ENCODE data around the gene MLN. TPM values are rescaled to one million over a fixed set of nuclear protein-coding genes. Genes with fewer than 3 reads are reported as not detected.

Gene MLN
- total RNA-seq, 1 experiment from 2014 or later, result not detected

DNA sequence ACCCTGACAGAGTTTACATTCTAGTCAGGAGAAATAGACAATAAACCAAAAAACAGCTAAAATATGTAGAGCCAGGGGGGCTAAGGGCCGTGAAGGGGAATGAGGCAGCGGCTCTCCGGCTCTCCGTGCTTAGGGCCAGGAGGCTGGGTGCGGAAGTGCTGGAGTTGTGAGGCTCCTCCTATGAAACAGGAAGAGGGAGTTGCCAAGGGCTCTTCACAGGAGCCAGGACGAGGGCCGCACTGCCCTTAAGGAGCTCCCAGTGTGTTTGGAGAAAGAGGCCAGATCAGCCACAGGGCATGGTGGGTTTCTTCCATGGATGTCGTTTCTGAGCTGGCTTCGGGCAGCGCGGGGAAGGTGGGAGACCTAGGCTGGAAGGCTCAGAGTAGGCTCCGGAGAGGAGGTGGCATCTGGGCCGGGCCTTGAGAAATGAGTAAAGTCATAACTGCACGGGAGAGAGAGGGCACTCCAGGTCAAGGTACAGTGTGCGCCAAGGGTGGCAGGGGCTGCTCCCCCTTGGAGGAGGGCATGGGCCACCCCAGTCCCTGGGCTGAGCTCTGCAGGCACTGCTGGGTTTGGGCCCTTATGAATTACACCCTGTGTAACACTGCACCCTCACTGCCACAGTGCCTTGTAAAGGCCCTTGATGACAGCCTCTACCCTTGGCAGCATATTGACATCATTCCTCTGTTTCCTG lies 20.8 kb upstream of the MLN start:
- H3K4me1 Mint-ChIP-seq, result peaks cover 60 to 64% of the 10 kb centered on the region in 2 experiments
- WGBS (ENCODE audit: extremely low coverage, insufficient read length, low lambda C conversion rate), result no CpG with 5 or more reads among the region's 15 CpGs
- TF ChIP-seq, protein P1, sequence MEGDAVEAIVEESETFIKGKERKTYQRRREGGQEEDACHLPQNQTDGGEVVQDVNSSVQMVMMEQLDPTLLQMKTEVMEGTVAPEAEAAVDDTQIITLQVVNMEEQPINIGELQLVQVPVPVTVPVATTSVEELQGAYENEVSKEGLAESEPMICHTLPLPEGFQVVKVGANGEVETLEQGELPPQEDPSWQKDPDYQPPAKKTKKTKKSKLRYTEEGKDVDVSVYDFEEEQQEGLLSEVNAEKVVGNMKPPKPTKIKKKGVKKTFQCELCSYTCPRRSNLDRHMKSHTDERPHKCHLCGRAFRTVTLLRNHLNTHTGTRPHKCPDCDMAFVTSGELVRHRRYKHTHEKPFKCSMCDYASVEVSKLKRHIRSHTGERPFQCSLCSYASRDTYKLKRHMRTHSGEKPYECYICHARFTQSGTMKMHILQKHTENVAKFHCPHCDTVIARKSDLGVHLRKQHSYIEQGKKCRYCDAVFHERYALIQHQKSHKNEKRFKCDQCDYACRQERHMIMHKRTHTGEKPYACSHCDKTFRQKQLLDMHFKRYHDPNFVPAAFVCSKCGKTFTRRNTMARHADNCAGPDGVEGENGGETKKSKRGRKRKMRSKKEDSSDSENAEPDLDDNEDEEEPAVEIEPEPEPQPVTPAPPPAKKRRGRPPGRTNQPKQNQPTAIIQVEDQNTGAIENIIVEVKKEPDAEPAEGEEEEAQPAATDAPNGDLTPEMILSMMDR (conservative IDR thresholded peaks at IDR 0.05), result no peak
- no peak for DNase-seq
- peak overlapping the region; percentile 24 to 93 (median 31); a peak in 5 of 7 replicates for H3K27ac Mint-ChIP-seq
- H3K18ac ChIP-seq (ENCODE audit: insufficient read length, low read depth, low read length), result no peak overlapping the region
- H2BK15ac ChIP-seq (ENCODE audit: low read depth, low read length), result no peak overlapping the region
- no peak overlapping the region for H3K14ac ChIP-seq (ENCODE audit: insufficient read depth, low read length)
- H3K79me1 ChIP-seq (ENCODE audit: insufficient read depth, low read depth, low read length, poor library complexity, severe bottlenecking), result no peaks in the 10 kb centered on the region
- no peak overlapping the region for H2BK12ac ChIP-seq (ENCODE audit: insufficient read length, low read depth, low read length)
- H3K56ac ChIP-seq (ENCODE audit: insufficient read length, low read depth, low read length), result no peak overlapping the region
- no peak overlapping the region for H3K9ac ChIP-seq (ENCODE audit: extremely low read depth, insufficient read length, low read length)
- H3K9me3 ChIP-seq (ENCODE audit: control insufficient read depth, low read depth, low read length), result no peaks in the 10 kb centered on the region
- no peak overlapping the region for H2AK5ac ChIP-seq (ENCODE audit: insufficient read length, low read length)
- H3K4me2 ChIP-seq (ENCODE audit: insufficient read depth, insufficient read length, low read length), result no peak overlapping the region
- H4K20me1 ChIP-seq (ENCODE audit: control insufficient read depth, insufficient read depth, insufficient read length), result no peaks in the 10 kb centered on the region
- no peak overlapping the region for H4K91ac ChIP-seq (ENCODE audit: insufficient read length, low read depth, low read length)
- no peaks in the 10 kb centered on the region for H3K79me2 ChIP-seq (ENCODE audit: insufficient read depth, low read length)
- H3T11ph ChIP-seq (ENCODE audit: low read length), result no peak overlapping the region
- no peak overlapping the region for H2BK20ac ChIP-seq (ENCODE audit: low read depth, low read length, poor library complexity, severe bottlenecking)
- H3K4me1 ChIP-seq (ENCODE audit: insufficient read depth, low read length), result 0 out of 2 replicates have a peak, but pooled peaks cover 4% of the 10 kb centered on the region
- H4K5ac ChIP-seq (ENCODE audit: insufficient read length, low read depth, low read length), result no peak overlapping the region
- no peak overlapping the region for H3K23ac ChIP-seq (ENCODE audit: insufficient read length, low read depth, low read length)
- no peak overlapping the region for H3K27ac ChIP-seq (ENCODE audit: insufficient read length, low read depth, low read length)
- H2BK120ac ChIP-seq (ENCODE audit: low read depth, low read length, poor library complexity, severe bottlenecking), result no peak overlapping the region
- H3K23me2 ChIP-seq (ENCODE audit: insufficient read length, low read depth, low read length, poor library complexity, severe bottlenecking), result no peaks in the 10 kb centered on the region
- no peak overlapping the region for H2BK5ac ChIP-seq (ENCODE audit: insufficient read length, low read length)
- H3K27me3 ChIP-seq (ENCODE audit: insufficient read depth, low read length), result no peaks in the 10 kb centered on the region
- H3K4me3 Mint-ChIP-seq, result no peak overlapping the region
- no peak overlapping the region for H2AFZ ChIP-seq (ENCODE audit: low read length)
- H4K8ac ChIP-seq (replicated peaks; ENCODE audit: insufficient read length, low read depth, low read length), result no peak overlapping the region
- H3K36me3 Mint-ChIP-seq (ENCODE audit: insufficient read depth in 1 of 3, low read depth in 3 of 3), result no peaks in the 10 kb centered on the region
- no peak overlapping the region for H3K4ac ChIP-seq (ENCODE audit: low read depth, low read length)
- no peaks in the 10 kb centered on the region; a peak in 2 of 5 replicates for H3K9me3 Mint-ChIP-seq
- peaks cover 5% of the 10 kb centered on the region for H3K27me3 Mint-ChIP-seq (ENCODE audit: low read depth)

Measured in H9 (cell line).